Measurements from ENCODE around the gene PTPRK. TPM values are rescaled to one million over a fixed set of nuclear protein-coding genes. Genes with fewer than 3 reads are reported as not detected.
"Not testable (repeated sequence)": the region's sequence is repeated elsewhere in the genome, so short reads cannot be mapped to it uniquely, and the experiment has no call there.

PTPRK gene
- total RNA-seq, 1 donor from 2014 or later = 438 TPM

- DNase-seq = no peak
These were observed 522.8 kb downstream of the PTPRK start for GRCh38 chr6:127997496-127998164.

GRCh38 chr6:127996925-127997324, 523.5 kb downstream of the PTPRK start:
- DNase-seq = no peak

- no peak for DNase-seq
These were observed 528.3 kb downstream of the PTPRK start for GRCh38 chr6:127992144-127992543.

- no peak for DNase-seq
These were observed 530.3 kb downstream of the PTPRK start for GRCh38 chr6:127990074-127990473.

GRCh38 chr6:127980996-127981395, 539.4 kb downstream of the PTPRK start:
- peak; percentile 19 for DNase-seq

- not testable (repeated sequence) for DNase-seq
These were observed 542.2 kb downstream of the PTPRK start for GRCh38 chr6:127978185-127978584.

GRCh38 chr6:127976796-127977195, 543.6 kb downstream of the PTPRK start:
- DNase-seq = no peak

GRCh38 chr6:127976111-127976510, 544.3 kb downstream of the PTPRK start:
- DNase-seq = no peak

- DNase-seq = no peak
These were observed 547.6 kb downstream of the PTPRK start for GRCh38 chr6:127972815-127973214.

GRCh38 chr6:127971945-127972391, 548.4 kb downstream of the PTPRK start:
- DNase-seq = no peak

GRCh38 chr6:127971386-127971785, 549.0 kb downstream of the PTPRK start:
- no peak for DNase-seq

GRCh38 chr6:127969701-127970100, 550.7 kb downstream of the PTPRK start:
- DNase-seq = no peak

- DNase-seq = no peak
These were observed 552.0 kb downstream of the PTPRK start for GRCh38 chr6:127968394-127968793.

GRCh38 chr6:127967708-127968107, 552.7 kb downstream of the PTPRK start:
- no peak for DNase-seq

GRCh38 chr6:127966616-127967015, 553.8 kb downstream of the PTPRK start:
- DNase-seq = no peak

- DNase-seq = no peak
These were observed 556.9 kb downstream of the PTPRK start for GRCh38 chr6:127963495-127963894.

GRCh38 chr6:127959869-127960268, 560.5 kb downstream of the PTPRK start:
- DNase-seq = no peak

GRCh38 chr6:127956956-127957355, 563.4 kb downstream of the PTPRK start:
- no peak for DNase-seq

- no peak for DNase-seq
These were observed 564.0 kb downstream of the PTPRK start for GRCh38 chr6:127956260-127956888.

GRCh38 chr6:127954082-127954481, 566.3 kb downstream of the PTPRK start:
- no peak for DNase-seq

GRCh38 chr6:127952831-127953230, 567.6 kb downstream of the PTPRK start:
- DNase-seq = no peak

GRCh38 chr6:127952176-127952575, 568.2 kb downstream of the PTPRK start:
- DNase-seq = no peak

- DNase-seq = no peak
These were observed 569.1 kb downstream of the PTPRK start for GRCh38 chr6:127951172-127951917.

Data from occipital lobe (tissue), 2 donors.